Measurements from ENCODE around the gene NXN. TPM values are rescaled to one million over a fixed set of nuclear protein-coding genes. Genes with fewer than 3 reads are reported as not detected.

Gene NXN
- total RNA-seq, 1 experiment from 2014 or later, result 57.3 TPM

DNA sequence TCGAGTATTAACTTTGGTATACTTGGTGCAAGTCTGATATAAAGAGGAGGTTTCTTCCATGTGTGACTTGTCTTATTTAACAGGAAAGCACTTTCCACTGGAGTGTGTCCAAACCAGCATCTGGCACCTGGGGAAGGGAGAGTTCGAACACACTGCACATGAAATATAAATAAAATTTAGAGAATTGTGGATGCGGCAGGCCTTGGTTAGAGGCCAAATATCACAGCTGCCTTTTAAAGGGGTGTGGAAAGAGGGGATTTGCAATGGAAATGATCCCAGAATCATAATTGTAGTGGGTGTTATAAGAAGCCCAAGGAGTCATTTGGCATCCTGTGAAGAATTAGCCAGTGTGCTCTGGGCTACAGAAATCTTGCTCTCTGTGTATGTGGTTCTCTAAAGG is 4.3 kb upstream of the NXN start:
- ChIA-PET POLR2A (interaction anchor here (0.6 kb wide), 1 partner anchor 202 kb away, joined by 3 read pairs; no protein-coding TSS in a partner anchor), CTCF (no interaction called here)
- DNase-seq (ENCODE audit: unreplicated experiment), result no peak
- TF ChIP-seq CTCF (IDR thresholded peaks at IDR 0.05; ENCODE audit: unreplicated experiment), result no peak
- intact Hi-C loops (cut with micrococcal nuclease), result loop anchor here (5.0 kb wide), 2 partner anchors 292 to 842 kb away; a partner anchor contains a TSS
- Mint-ChIP-seq H3K36me3 (ENCODE audit: insufficient read depth, unreplicated experiment) (no peaks in the 10 kb centered on the region), H3K4me1 (ENCODE audit: insufficient read depth, unreplicated experiment) (peaks cover 5% of the 10 kb centered on the region), H3K4me3 (ENCODE audit: unreplicated experiment) (no peak overlapping the region), H3K9me3 (ENCODE audit: unreplicated experiment) (no peaks in the 10 kb centered on the region), H3K27ac (ENCODE audit: low read depth, unreplicated experiment) (no peak overlapping the region), H3K27me3 (ENCODE audit: insufficient read depth, unreplicated experiment) (no peaks in the 10 kb centered on the region)
- BruUV-seq (replicated peaks), result no TSS peak

DNA sequence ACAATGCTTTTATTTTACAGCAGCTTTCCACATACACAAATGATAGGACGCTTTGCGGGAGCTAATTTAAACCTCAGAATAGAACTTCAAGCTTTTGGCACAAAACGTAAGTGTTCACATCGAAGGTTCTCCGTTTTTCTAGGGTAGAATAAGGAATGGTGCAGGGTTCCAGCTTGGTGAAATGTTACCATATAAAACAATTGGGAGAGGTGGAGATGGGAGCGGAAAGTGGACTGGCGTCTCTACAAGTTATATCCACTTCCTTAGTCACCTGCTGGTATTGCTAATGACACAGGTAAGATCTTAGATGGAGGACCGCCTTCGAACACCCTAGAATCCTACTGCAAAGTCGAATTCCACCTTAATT is 1.7 kb upstream of the NXN start:
- CTCF ChIA-PET, result interaction anchor here (0.6 to 4.6 kb wide), 37 partner anchors 8 to 569 kb away, joined by 3 to 53 read pairs (median 3); partner anchors contain the start of genes GLOD4, MRM3 and TIMM22
- TF ChIP-seq CTCF (IDR thresholded peaks at IDR 0.05; ENCODE audit: unreplicated experiment), result no peak
- Mint-ChIP-seq H3K27me3 (ENCODE audit: insufficient read depth, unreplicated experiment) (no peaks in the 10 kb centered on the region), H3K36me3 (ENCODE audit: insufficient read depth, unreplicated experiment) (no peaks in the 10 kb centered on the region), H3K4me3 (ENCODE audit: unreplicated experiment) (peak overlapping the region; percentile 76), H3K9me3 (ENCODE audit: unreplicated experiment) (no peaks in the 10 kb centered on the region), H3K27ac (ENCODE audit: low read depth, unreplicated experiment) (no peak overlapping the region), H3K4me1 (ENCODE audit: insufficient read depth, unreplicated experiment) (peaks cover 5% of the 10 kb centered on the region)
- intact Hi-C loops (cut with micrococcal nuclease), result loop anchor here (1.0 to 5.0 kb wide), 7 partner anchors 15 to 839 kb away; partner anchors contain the start of genes GLOD4 and MRM3
- no peak for DNase-seq (ENCODE audit: unreplicated experiment)
- POLR2A ChIA-PET, result interaction anchor here (0.7 to 11.8 kb wide), 16 partner anchors 11 to 569 kb away, joined by 3 to 171 read pairs (median 7); partner anchors contain the start of genes GLOD4, MRM3, TIMM22 and VPS53
- BruUV-seq (replicated peaks), result no TSS peak

GRCh38 chr17:980406-981291 is 1.1 kb upstream of the NXN start:
- BruUV-seq (replicated peaks), result no TSS peak
- Mint-ChIP-seq H3K27ac (ENCODE audit: low read depth, unreplicated experiment) (no peak overlapping the region), H3K27me3 (ENCODE audit: insufficient read depth, unreplicated experiment) (no peaks in the 10 kb centered on the region), H3K36me3 (ENCODE audit: insufficient read depth, unreplicated experiment) (no peaks in the 10 kb centered on the region), H3K4me1 (ENCODE audit: insufficient read depth, unreplicated experiment) (peaks cover 5% of the 10 kb centered on the region), H3K9me3 (ENCODE audit: unreplicated experiment) (no peaks in the 10 kb centered on the region), H3K4me3 (ENCODE audit: unreplicated experiment) (peak overlapping the region; percentile 76)
- intact Hi-C loops (cut with micrococcal nuclease), result loop anchor here (1.0 to 5.0 kb wide), 7 partner anchors 16 to 838 kb away; partner anchors contain the start of genes GLOD4 and MRM3
- CTCF ChIA-PET, result interaction anchor here (0.5 to 4.6 kb wide), 47 partner anchors 9 to 569 kb away, joined by 3 to 53 read pairs (median 4); partner anchors contain the start of genes GLOD4, MRM3 and TIMM22
- TF ChIP-seq CTCF (IDR thresholded peaks at IDR 0.05; ENCODE audit: unreplicated experiment), result peak; percentile 62
- peak; percentile 91 for DNase-seq (ENCODE audit: unreplicated experiment)
- POLR2A ChIA-PET, result interaction anchor here (0.5 to 11.8 kb wide), 21 partner anchors 12 to 568 kb away, joined by 3 to 171 read pairs (median 4); partner anchors contain the start of genes GLOD4, MRM3, TIMM22 and VPS53

GRCh38 chr17:979212-979538 is 401 bp downstream of the NXN start:
- intact Hi-C loops (cut with micrococcal nuclease), result loop anchor here (2.0 kb wide), 1 partner anchor 74 kb away; no protein-coding TSS in a partner anchor
- no peak overlapping the region for H3K27ac Mint-ChIP-seq (ENCODE audit: low read depth, unreplicated experiment)
- CTCF ChIA-PET, result interaction anchor here (0.6 to 4.6 kb wide), 12 partner anchors 11 to 265 kb away, joined by 3 to 53 read pairs (median 5); partner anchors contain the start of genes GLOD4, MRM3, TIMM22 and VPS53

More at GRCh38 chr17:979212-979538, 401 bp downstream of the NXN start:
- peaks cover 5% of the 10 kb centered on the region for H3K4me1 Mint-ChIP-seq (ENCODE audit: insufficient read depth, unreplicated experiment)
- TF ChIP-seq CTCF (IDR thresholded peaks at IDR 0.05; ENCODE audit: unreplicated experiment), result no peak
- no peak for DNase-seq (ENCODE audit: unreplicated experiment)
- H3K9me3 Mint-ChIP-seq (ENCODE audit: unreplicated experiment), result no peaks in the 10 kb centered on the region
- no peaks in the 10 kb centered on the region for H3K27me3 Mint-ChIP-seq (ENCODE audit: insufficient read depth, unreplicated experiment)
- H3K36me3 Mint-ChIP-seq (ENCODE audit: insufficient read depth, unreplicated experiment), result no peaks in the 10 kb centered on the region
- BruUV-seq (replicated peaks), result no TSS peak
- peak overlapping the region; percentile 76 for H3K4me3 Mint-ChIP-seq (ENCODE audit: unreplicated experiment)
- POLR2A ChIA-PET, result interaction anchor here (0.6 to 11.8 kb wide), 12 partner anchors 22 to 287 kb away, joined by 3 to 171 read pairs (median 9); partner anchors contain the start of genes GLOD4, MRM3 and VPS53
